IPS DF 6.9 (cell line): Measurements from ENCODE around the gene SLC17A5.
A peak's percentile ranks its signal among the peaks of the same experiment; 100 is the strongest.

ENCODE experiments used
- DNase-seq: peaks from one replicate; pipeline ENCODE4 v3.0.0-alpha.2; 2013; ENCODE audit warnings: low read depth, low spot score
- H3K27ac ChIP-seq: one replicate; pipeline ENCODE4 v1.5.1; 2013; ENCODE audit warnings: low read length, control low read depth
- H3K27me3 ChIP-seq: 2 replicates; pipeline ENCODE4 v1.6.1; 2013; ENCODE audit warnings: mild to moderate bottlenecking, low read length; ENCODE audit not compliant: control insufficient read depth, insufficient read depth
- H3K36me3 ChIP-seq: 2 replicates; pipeline ENCODE4 v1.6.1; 2013; ENCODE audit warnings: low read length; ENCODE audit not compliant: control insufficient read depth, insufficient read depth
- H3K4me1 ChIP-seq: 2 replicates; pipeline ENCODE4 v1.6.1; 2013; ENCODE audit warnings: low read length; ENCODE audit not compliant: control insufficient read depth, insufficient read depth
- H3K4me3 ChIP-seq: 2 replicates; pipeline ENCODE4 v1.5.1; 2013; ENCODE audit warnings: mild to moderate bottlenecking, low read length
- H3K9me3 ChIP-seq: 2 replicates; pipeline ENCODE4 v1.6.1; 2013; ENCODE audit warnings: low read length, inconsistent platforms; ENCODE audit not compliant: control insufficient read depth, insufficient read depth
- WGBS: extraction: QIAGEN DNeasy Blood & Tissue Kit; methylation state at CpG from one replicate; pipeline ENCODE4 v1.1.7; 2013; ENCODE audit warnings: mixed read lengths, missing lambda C conversion rate; ENCODE audit not compliant: insufficient read length, insufficient coverage; 5-methylcytosine and 5-hydroxymethylcytosine counted together

SLC17A5 gene

GRCh38 chr6:73665686-73666319 is 12.0 kb upstream of the SLC17A5 start:
- Histone ChIP-seq H3K36me3 (no peaks in the 10 kb centered on the region), H3K9me3 (no peaks in the 10 kb centered on the region), H3K4me1 (no peaks in the 10 kb centered on the region), H3K27ac (no peak overlapping the region), H3K27me3 (no peaks in the 10 kb centered on the region), H3K4me3 (no peak overlapping the region)
- no CpG with 5 or more reads among the region's 3 CpGs for WGBS
- DNase-seq = no peak

- H3K9me3 ChIP-seq = no peaks in the 10 kb centered on the region
- H3K4me3 ChIP-seq = no peak overlapping the region
- no peaks in the 10 kb centered on the region for H3K36me3 ChIP-seq
- H3K4me1 ChIP-seq = no peaks in the 10 kb centered on the region
- no CpG with 5 or more reads among the region's 2 CpGs for WGBS
- no peak overlapping the region for H3K27ac ChIP-seq
- no peak for DNase-seq
- H3K27me3 ChIP-seq = no peaks in the 10 kb centered on the region
Measured at GRCh38 chr6:73664701-73665100, 10.9 kb upstream of the SLC17A5 start.

DNA sequence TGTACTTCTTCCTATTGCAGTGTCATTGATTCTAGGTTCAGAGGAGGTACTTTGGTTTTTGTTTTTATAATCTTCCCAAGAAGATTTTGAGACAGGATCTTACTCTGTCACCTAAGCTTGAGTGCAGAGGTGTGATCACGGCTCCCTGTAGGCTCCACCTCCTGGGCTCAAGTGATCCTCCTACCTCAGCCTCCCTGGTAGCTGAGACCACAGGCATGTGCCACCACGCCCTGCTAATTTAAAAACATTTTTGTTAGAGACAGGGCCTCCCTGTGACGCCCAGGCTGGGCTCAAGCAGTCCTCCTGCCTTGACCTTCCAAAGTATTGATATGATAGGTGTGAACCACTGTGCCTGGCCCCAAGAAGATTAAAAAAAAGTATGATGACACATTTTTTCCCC is 3.4 kb upstream of the SLC17A5 start:
- no peak for DNase-seq
- WGBS = no CpG with 5 or more reads among the region's 3 CpGs
- Histone ChIP-seq H3K4me1 (no peaks in the 10 kb centered on the region), H3K27me3 (no peaks in the 10 kb centered on the region), H3K36me3 (no peaks in the 10 kb centered on the region), H3K27ac (no peak overlapping the region), H3K4me3 (no peak overlapping the region), H3K9me3 (no peaks in the 10 kb centered on the region)

- no peak overlapping the region for H3K4me3 ChIP-seq
- no peak overlapping the region for H3K27ac ChIP-seq
- no CpG with 5 or more reads among the region's 2 CpGs for WGBS
Measured at GRCh38 chr6:73656531-73657145, 2.8 kb upstream of the SLC17A5 start.

GRCh38 chr6:73655341-73655917 is 1.6 kb upstream of the SLC17A5 start:
- no CpG with 5 or more reads among the region's 2 CpGs for WGBS
- Histone ChIP-seq H3K36me3 (no peaks in the 10 kb centered on the region), H3K9me3 (no peaks in the 10 kb centered on the region), H3K4me3 (no peak overlapping the region), H3K27ac (no peak overlapping the region), H3K27me3 (no peaks in the 10 kb centered on the region), H3K4me1 (no peaks in the 10 kb centered on the region)
- no peak for DNase-seq

More at GRCh38 chr6:73656531-73657145, 2.8 kb upstream of the SLC17A5 start:
- Histone ChIP-seq H3K27me3 (no peaks in the 10 kb centered on the region), H3K9me3 (no peaks in the 10 kb centered on the region), H3K36me3 (no peaks in the 10 kb centered on the region), H3K4me1 (no peaks in the 10 kb centered on the region)
- no peak for DNase-seq

GRCh38 chr6:73652637-73653570 is 888 bp downstream of the SLC17A5 start:
- Histone ChIP-seq H3K9me3 (no peaks in the 10 kb centered on the region), H3K27ac (no peak overlapping the region), H3K4me3 (peak overlapping the region; percentile 84; the same call in 1 of the 2 replicates), H3K36me3 (no peaks in the 10 kb centered on the region), H3K27me3 (no peaks in the 10 kb centered on the region), H3K4me1 (no peaks in the 10 kb centered on the region)
- no CpG with 5 or more reads among the region's 32 CpGs for WGBS
- no peak for DNase-seq

GRCh38 chr6:73649783-73650182 is 4.0 kb downstream of the SLC17A5 start:
- H3K27me3 ChIP-seq = no peaks in the 10 kb centered on the region
- H3K27ac ChIP-seq = no peak overlapping the region
- no peaks in the 10 kb centered on the region for H3K9me3 ChIP-seq
- H3K36me3 ChIP-seq = no peaks in the 10 kb centered on the region
- DNase-seq = no peak
- H3K4me1 ChIP-seq = no peaks in the 10 kb centered on the region
- WGBS = no CpG with 5 or more reads among the region's 4 CpGs
- H3K4me3 ChIP-seq = no peak overlapping the region

DNA sequence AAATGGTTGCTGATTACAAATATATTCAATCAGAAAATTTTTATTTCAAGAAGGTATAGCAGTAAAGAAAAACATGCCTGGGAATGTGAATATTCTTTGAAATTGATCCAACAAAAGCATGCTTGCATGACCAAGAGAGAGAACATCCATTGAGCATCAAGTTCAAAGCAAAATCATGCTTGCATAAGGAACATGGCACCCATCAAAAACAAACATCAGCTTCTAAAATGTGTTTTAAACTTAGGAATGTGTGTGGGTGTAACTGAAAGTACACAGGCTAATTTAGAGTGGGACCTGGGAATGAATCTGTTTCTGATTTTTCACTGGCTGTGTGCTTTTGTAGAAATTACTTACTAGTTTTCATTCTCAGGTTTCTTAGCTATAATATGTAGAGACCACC is 5.6 kb downstream of the SLC17A5 start:
- no peaks in the 10 kb centered on the region for H3K27me3 ChIP-seq
- DNase-seq = no peak
- no peaks in the 10 kb centered on the region for H3K4me1 ChIP-seq
- H3K36me3 ChIP-seq = no peaks in the 10 kb centered on the region
- no peak overlapping the region for H3K27ac ChIP-seq
- H3K9me3 ChIP-seq = no peaks in the 10 kb centered on the region
- no peak overlapping the region for H3K4me3 ChIP-seq

DNA sequence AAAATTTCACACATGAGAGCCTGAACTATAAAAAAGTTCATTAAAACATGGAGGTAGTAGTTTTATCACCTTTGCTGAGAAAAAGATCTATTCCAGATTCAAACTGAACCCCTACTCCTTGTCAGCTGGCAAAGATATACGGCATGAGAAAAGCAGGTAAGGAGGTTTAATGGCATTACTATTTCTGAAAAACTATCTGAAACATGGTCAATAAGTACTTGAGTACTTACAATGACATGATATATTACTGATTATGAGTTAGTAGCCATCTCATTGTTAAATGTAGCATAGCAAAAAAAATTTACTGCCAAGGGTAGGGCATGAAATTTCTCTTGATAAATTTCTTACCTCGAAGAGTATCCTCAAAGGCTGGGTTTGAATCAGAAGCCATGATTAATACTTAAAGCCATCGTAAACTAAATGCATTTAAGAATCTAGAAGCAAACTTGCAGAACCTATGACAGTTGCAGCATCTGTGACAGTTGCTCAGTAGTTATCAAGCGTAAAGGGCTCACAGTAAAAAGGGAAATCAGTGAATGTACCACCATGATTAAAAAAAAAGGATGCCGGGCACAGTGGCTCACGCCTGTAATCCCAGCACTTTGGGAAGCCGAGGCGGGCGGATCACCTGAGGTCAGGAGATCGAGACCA is 8.7 kb downstream of the SLC17A5 start:
- Histone ChIP-seq H3K4me3 (no peak overlapping the region; the same call in 1 of the 2 replicates), H3K27me3 (no peaks in the 10 kb centered on the region), H3K4me1 (no peaks in the 10 kb centered on the region), H3K27ac (no peak overlapping the region), H3K9me3 (no peaks in the 10 kb centered on the region), H3K36me3 (no peaks in the 10 kb centered on the region)
- WGBS = no CpG with 5 or more reads among the region's 10 CpGs
- DNase-seq = no peak

DNA sequence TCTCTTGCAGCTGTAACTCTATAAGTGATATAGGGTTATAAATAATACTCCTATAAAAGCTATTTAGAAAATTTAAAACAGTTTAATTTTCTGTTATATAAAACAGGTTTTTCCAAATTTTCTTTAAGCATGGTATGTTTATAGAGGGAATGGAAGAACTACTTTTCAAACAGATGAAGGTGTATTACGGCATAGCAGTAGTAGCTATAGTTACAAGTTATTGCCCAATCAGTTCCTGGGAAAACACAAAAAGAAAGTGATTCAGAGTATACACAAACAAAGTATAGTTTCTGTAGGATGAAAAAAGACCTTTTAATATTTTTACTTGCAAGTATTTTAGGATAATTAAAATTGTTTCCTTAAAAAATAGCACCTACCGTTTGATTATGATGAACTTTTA is 9.8 kb downstream of the SLC17A5 start:
- no peak overlapping the region for H3K27ac ChIP-seq
- no peaks in the 10 kb centered on the region for H3K4me1 ChIP-seq
- WGBS = no CpG with 5 or more reads among the region's 2 CpGs
- H3K9me3 ChIP-seq = no peaks in the 10 kb centered on the region
- no peaks in the 10 kb centered on the region for H3K36me3 ChIP-seq
- no peaks in the 10 kb centered on the region for H3K27me3 ChIP-seq
- no peak for DNase-seq
- no peak overlapping the region for H3K4me3 ChIP-seq
